ENCODE data around the gene MGAT5. TPM values are rescaled to one million over a fixed set of nuclear protein-coding genes. Genes with fewer than 3 reads are reported as not detected.

Gene MGAT5
- total RNA-seq, 1 donor from 2014 or later = 14.1 TPM

DNA sequence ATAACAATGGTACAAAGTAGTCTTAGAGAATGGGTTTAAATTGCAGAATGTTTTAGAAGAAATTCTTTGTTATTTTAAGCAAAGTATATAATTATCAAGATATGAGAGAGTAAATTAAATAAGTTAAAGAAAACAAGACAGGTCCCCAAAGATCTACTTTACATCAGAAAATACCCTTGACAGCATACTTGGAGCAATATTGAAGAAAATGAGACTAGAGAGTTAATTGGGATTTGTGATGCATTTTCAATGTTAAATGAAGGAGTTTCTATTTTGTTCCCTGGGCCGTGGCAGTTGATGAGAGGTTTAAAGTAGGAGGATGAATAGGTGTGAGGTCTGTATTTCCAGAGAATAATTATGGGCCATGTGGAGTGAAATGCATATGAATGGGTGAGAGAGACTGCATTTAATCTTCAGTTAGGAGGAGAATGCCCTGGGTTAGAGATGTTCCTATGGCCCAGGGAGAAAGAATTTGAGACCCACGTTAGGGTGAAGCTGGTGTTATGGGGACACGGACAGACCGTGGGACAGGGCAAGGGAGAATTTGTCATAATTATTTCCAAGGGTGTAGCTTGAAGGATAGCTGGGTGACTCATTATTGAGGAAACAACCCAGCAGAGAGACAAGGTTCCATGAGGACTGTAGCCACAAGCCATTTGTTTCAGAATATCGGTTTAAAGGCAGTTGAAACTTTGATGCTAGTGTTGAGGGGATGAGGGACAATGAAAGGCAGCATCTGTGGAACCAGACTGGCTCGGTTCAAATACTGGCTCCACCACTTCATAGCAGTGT, 22.7 kb downstream of the MGAT5 start:
- Mint-ChIP-seq H3K27me3 (ENCODE audit: low read depth) (peaks cover 51% of the 10 kb centered on the region), H3K9me3 (no peaks in the 10 kb centered on the region), H3K36me3 (ENCODE audit: low read depth) (peaks cover 4% of the 10 kb centered on the region), H3K27ac (no peak overlapping the region), H3K4me3 (ENCODE audit: low read depth) (no peak overlapping the region), H3K4me1 (ENCODE audit: low read depth) (peaks cover 5% of the 10 kb centered on the region)
- intact Hi-C loops (cut with micrococcal nuclease) = no loop called here
- no peak for DNase-seq (ENCODE audit: low spot score)

DNA sequence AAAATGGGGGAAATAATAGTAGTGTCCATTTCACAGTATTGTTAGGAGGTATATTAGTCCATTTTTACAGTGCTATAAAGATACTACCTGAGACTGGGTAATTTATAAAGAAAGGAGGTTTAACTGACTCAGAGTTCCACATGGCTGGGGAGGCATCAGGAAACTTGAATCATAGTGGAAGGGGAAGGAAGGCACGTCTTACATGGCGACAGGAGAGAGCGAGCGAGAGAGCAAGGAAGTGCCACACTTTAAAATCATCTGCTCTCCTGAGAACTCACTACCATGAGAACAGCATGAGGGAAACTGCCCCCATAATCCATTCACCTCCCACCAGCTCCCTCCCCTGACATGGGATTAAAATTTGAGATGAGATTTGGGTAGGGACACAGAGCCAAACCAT, 23.4 kb downstream of the MGAT5 start:
- no peak for DNase-seq (ENCODE audit: low spot score)
- intact Hi-C loops (cut with micrococcal nuclease) = no loop called here
- Mint-ChIP-seq H3K36me3 (ENCODE audit: low read depth) (no peaks in the 10 kb centered on the region), H3K4me3 (ENCODE audit: low read depth) (no peak overlapping the region), H3K27me3 (ENCODE audit: low read depth) (peaks cover 46% of the 10 kb centered on the region), H3K4me1 (ENCODE audit: low read depth) (peaks cover 7% of the 10 kb centered on the region), H3K27ac (no peak overlapping the region), H3K9me3 (no peaks in the 10 kb centered on the region)

DNA sequence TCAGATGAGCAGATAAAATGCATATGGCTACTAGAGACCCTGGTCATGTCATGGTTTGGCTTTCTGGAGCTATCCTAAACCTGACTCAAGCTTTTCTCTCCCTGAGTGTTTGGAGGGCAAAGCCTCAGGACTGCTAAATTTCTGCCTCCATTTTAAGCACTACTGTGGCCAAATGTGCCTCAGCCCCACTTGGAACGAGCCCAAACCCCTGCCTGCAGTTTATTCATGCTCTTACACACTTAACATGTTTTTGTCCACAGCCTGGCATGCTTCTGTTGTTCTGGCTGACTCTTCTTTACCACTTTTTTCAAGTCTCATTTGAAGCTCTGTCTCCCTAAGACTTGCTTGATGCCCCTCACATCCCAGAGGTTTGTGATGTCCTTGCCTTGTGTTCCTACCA, 24.7 kb downstream of the MGAT5 start:
- Mint-ChIP-seq H3K9me3 (no peaks in the 10 kb centered on the region), H3K27ac (no peak overlapping the region), H3K36me3 (ENCODE audit: low read depth) (no peaks in the 10 kb centered on the region), H3K4me3 (ENCODE audit: low read depth) (no peak overlapping the region), H3K27me3 (ENCODE audit: low read depth) (peaks cover 45% of the 10 kb centered on the region), H3K4me1 (ENCODE audit: low read depth) (peaks cover 19% of the 10 kb centered on the region)
- no peak for DNase-seq (ENCODE audit: low spot score)
- intact Hi-C loops (cut with micrococcal nuclease) = no loop called here

DNA sequence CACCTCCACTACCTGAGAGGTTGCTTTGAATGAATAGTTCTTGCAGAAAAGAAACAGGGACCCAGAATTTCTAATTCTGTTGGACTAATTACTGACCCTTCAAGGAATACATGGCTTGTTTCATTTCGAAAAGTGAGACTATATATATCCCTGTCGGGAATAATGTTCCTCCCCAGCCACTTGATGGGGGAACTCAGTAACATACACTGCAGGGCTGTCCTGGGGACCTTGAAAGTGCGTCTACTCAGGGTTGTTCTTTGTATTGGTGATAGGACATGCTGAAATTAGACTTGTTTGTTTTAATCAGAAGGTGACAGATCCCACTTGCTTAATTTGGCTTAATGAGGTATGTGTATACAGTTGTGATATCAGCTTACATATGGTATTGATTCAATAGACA, 25.5 kb downstream of the MGAT5 start:
- Mint-ChIP-seq H3K36me3 (ENCODE audit: low read depth) (no peaks in the 10 kb centered on the region), H3K27me3 (ENCODE audit: low read depth) (peaks cover 43% of the 10 kb centered on the region), H3K27ac (no peak overlapping the region), H3K4me1 (ENCODE audit: low read depth) (peaks cover 24% of the 10 kb centered on the region), H3K4me3 (ENCODE audit: low read depth) (no peak overlapping the region), H3K9me3 (no peaks in the 10 kb centered on the region)
- DNase-seq (ENCODE audit: low spot score) = no peak
- intact Hi-C loops (cut with micrococcal nuclease) = no loop called here

DNA sequence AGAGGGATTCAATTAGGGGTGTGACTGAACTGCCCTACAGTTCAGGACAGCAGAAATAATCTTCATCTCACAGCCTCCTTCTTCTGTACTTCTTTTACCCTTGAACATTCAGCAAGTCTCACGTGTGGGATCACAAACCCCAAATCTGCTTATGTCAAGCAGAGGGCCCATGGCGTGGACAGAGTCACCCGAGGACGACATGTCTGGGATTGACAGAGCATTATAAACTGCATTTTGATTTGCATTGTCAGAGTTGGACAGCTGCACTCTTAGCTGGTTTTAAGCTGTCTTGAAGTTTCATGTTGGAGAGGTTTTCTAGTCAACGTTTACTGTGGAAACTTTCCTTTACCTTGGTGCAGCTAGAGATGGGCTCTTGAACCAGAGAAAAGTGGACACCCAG, 26.4 kb downstream of the MGAT5 start:
- peaks cover 40% of the 10 kb centered on the region for H3K27me3 Mint-ChIP-seq (ENCODE audit: low read depth)
- H3K4me1 Mint-ChIP-seq (ENCODE audit: low read depth) = peaks cover 24% of the 10 kb centered on the region
- DNase-seq (ENCODE audit: low spot score) = no peak
- no peaks in the 10 kb centered on the region for H3K36me3 Mint-ChIP-seq (ENCODE audit: low read depth)
- intact Hi-C loops (cut with micrococcal nuclease) = no loop called here
- no peaks in the 10 kb centered on the region for H3K9me3 Mint-ChIP-seq
- no peak overlapping the region for H3K4me3 Mint-ChIP-seq (ENCODE audit: low read depth)
- H3K27ac Mint-ChIP-seq = no peak overlapping the region

DNA sequence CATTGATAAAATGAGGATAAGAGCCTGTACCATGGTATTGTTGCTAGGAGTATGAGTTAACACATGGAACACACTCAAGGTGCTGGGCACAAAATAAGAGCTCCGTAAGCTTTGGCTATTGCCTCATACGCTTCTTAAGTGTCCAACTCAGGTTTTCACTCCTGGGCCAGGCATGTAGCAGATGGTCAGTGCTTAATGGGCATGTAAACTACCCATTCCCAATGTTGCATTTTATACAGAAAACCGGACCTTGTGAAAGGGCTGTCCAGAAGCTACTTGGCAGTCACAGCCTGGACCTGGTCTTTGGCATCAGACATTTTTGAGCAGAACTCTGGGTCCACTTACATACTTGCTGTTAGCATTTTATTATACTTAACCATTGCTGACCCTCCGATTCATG, 26.9 kb downstream of the MGAT5 start:
- Mint-ChIP-seq H3K4me3 (ENCODE audit: low read depth) (no peak overlapping the region), H3K27ac (no peak overlapping the region), H3K4me1 (ENCODE audit: low read depth) (peaks cover 24% of the 10 kb centered on the region), H3K9me3 (no peaks in the 10 kb centered on the region), H3K36me3 (ENCODE audit: low read depth) (no peaks in the 10 kb centered on the region), H3K27me3 (ENCODE audit: low read depth) (peaks cover 41% of the 10 kb centered on the region)
- intact Hi-C loops (cut with micrococcal nuclease) = no loop called here
- DNase-seq (ENCODE audit: low spot score) = no peak

DNA sequence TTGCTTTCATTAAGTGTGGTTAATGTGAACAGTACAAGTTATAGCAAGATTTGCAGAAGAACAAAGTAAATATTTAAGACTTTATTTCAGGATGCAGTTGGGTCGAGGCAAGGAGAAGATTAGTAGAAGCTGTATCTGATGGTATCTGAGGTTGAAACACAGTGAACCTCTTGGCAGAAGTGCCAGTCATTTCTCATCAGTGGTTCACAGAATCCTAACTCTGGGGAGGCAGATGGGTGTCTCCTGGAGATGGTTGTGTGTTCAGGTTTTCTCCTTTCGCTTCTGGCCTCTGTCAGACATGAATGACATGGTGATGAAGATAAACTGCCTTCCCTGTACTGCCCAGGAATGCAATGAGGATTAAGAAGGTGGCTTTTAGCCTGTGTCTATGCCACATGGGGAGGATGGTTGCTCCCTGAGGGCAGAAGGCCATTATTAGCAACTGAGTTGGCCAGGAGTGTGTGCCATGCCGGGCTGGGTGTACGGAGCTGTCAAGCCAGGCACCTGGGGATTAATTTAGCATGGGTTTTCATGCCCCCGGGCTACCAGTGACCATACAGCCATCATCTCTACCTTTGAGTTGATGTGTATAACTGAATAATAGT, 28.0 kb downstream of the MGAT5 start:
- Mint-ChIP-seq H3K36me3 (ENCODE audit: low read depth) (no peaks in the 10 kb centered on the region), H3K27ac (no peak overlapping the region), H3K4me1 (ENCODE audit: low read depth) (peaks cover 25% of the 10 kb centered on the region), H3K4me3 (ENCODE audit: low read depth) (no peak overlapping the region), H3K9me3 (no peaks in the 10 kb centered on the region), H3K27me3 (ENCODE audit: low read depth) (peaks cover 43% of the 10 kb centered on the region)
- intact Hi-C loops (cut with micrococcal nuclease) = no loop called here
- DNase-seq (ENCODE audit: low spot score) = no peak

DNA sequence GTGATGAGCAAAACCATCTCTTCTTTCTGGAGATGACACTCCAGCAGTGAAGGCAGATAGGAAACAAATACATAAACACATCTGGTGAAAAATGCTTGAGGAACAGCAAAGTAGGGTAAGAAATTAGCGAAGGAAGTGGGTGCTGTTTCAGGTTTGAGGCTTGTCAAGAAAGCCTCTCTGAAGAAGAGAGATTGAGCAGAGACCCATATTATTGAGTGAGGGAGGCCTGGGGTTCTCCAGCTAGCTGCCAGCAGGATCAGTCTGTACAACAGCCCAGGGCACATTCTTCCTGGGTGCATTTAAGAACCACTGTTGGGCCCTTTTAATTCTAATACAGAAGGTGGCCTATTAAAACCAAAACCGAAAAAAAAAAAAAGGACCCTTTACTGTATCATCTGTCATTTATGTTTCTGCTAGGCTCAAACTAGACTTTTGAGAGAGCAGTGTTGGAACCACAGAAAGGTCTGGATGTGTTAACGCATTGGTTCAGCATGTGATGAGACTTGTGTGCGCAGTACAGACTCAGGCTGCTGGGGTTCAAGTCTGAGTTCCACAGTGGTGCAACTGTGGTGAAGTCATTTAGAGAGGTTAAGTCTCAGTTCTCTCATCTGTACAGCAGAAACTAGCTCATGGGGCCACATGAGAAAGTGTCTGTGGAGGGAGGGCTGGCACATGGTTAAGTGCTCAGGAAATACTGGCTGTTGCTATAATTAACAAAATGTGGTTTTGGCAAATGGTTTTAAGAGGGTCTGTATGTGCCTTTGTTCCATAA, 28.9 kb downstream of the MGAT5 start:
- intact Hi-C loops (cut with micrococcal nuclease) = loop anchor here (1.0 kb wide), 1 partner anchor 33 kb away; no protein-coding TSS in a partner anchor
- Mint-ChIP-seq H3K4me3 (ENCODE audit: low read depth) (no peak overlapping the region), H3K27me3 (ENCODE audit: low read depth) (peaks cover 41% of the 10 kb centered on the region), H3K36me3 (ENCODE audit: low read depth) (no peaks in the 10 kb centered on the region), H3K27ac (peak overlapping the region; percentile 43), H3K4me1 (ENCODE audit: low read depth) (peaks cover 25% of the 10 kb centered on the region), H3K9me3 (no peaks in the 10 kb centered on the region)
- DNase-seq (ENCODE audit: low spot score) = no peak

DNA sequence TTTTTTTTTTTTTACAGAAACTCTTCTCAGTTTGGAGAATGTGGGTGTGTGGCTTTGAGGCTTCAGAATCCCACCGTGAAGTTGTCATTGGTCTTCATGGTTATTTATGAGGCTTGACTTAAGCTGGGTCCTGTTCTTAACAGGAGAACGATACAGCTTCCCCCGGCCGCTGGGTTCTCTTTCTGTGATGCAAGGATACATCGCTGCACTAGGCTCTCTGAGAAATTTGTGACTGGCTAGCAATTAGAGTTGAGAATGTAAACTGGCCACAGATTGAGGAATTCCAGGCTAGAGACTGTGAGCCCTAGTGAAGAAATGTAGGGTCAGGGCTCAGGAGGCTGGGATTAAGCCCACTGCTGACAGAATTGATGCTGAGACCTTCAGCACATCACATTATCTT, 29.8 kb downstream of the MGAT5 start:
- intact Hi-C loops (cut with micrococcal nuclease) = loop anchor here (1.0 kb wide), 1 partner anchor 33 kb away; no protein-coding TSS in a partner anchor
- Mint-ChIP-seq H3K4me1 (ENCODE audit: low read depth) (peaks cover 25% of the 10 kb centered on the region), H3K9me3 (no peaks in the 10 kb centered on the region), H3K27me3 (ENCODE audit: low read depth) (peaks cover 39% of the 10 kb centered on the region), H3K4me3 (ENCODE audit: low read depth) (no peak overlapping the region), H3K27ac (no peak overlapping the region), H3K36me3 (ENCODE audit: low read depth) (no peaks in the 10 kb centered on the region)
- DNase-seq (ENCODE audit: low spot score) = no peak

DNA sequence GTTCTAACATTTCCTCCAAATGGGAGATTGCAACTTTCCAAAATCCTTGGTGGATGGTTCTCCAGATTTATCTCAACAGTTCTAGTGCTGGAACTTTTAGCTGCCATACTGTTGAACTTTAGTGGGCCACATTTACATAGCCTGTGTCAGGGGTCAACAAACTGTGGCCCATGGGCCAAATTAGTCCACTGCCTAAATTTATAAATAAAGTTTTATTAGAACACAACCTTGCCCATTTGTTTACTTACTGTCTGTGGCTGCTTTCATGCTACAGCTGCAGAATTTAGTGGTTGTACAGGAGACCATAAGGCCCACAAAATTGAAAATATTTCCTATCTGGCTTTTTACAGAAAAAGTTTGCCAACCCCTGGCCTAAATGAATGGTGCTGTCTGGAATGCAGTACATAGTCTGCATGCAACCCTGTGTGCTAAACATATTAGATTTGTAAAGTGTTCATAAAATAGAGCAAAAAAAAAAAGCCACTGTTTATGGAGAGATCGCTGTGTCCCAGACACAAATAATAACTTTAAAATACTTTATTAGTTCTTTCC, 30.3 kb downstream of the MGAT5 start:
- H3K27me3 Mint-ChIP-seq (ENCODE audit: low read depth) = peaks cover 35% of the 10 kb centered on the region
- intact Hi-C loops (cut with micrococcal nuclease) = no loop called here
- no peak overlapping the region for H3K27ac Mint-ChIP-seq
- H3K4me3 Mint-ChIP-seq (ENCODE audit: low read depth) = no peak overlapping the region
- no peak for DNase-seq (ENCODE audit: low spot score)
- H3K36me3 Mint-ChIP-seq (ENCODE audit: low read depth) = no peaks in the 10 kb centered on the region
- peaks cover 25% of the 10 kb centered on the region for H3K4me1 Mint-ChIP-seq (ENCODE audit: low read depth)
- no peaks in the 10 kb centered on the region for H3K9me3 Mint-ChIP-seq

DNA sequence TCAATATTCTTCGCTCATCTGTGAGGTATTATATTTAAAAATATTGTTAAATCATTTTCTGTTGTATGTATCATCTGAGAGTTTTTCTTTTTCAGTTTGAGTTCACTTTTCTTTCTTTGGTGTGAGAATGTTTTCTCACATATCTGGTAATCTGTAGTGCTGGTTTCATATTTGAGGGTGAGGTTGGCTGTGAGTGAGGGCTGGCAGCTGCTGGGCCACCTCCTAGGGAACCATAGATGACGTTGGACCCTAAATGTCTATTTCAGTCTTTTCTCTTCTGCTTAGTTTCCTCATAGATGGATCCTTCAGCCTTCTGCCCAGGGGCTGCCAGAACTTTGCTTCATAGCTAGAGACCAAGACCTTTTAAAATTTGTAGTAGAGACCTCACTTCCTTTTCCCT, 33.5 kb downstream of the MGAT5 start:
- intact Hi-C loops (cut with micrococcal nuclease) = loop anchor here (1.0 to 5.0 kb wide), 2 partner anchors 37 to 70 kb away; no protein-coding TSS in a partner anchor
- no peak overlapping the region for H3K27ac Mint-ChIP-seq
- peaks cover 19% of the 10 kb centered on the region for H3K27me3 Mint-ChIP-seq (ENCODE audit: low read depth)
- DNase-seq (ENCODE audit: low spot score) = no peak
- H3K4me3 Mint-ChIP-seq (ENCODE audit: low read depth) = no peak overlapping the region
- no peaks in the 10 kb centered on the region for H3K36me3 Mint-ChIP-seq (ENCODE audit: low read depth)
- no peaks in the 10 kb centered on the region for H3K9me3 Mint-ChIP-seq
- peaks cover 17% of the 10 kb centered on the region for H3K4me1 Mint-ChIP-seq (ENCODE audit: low read depth)

DNA sequence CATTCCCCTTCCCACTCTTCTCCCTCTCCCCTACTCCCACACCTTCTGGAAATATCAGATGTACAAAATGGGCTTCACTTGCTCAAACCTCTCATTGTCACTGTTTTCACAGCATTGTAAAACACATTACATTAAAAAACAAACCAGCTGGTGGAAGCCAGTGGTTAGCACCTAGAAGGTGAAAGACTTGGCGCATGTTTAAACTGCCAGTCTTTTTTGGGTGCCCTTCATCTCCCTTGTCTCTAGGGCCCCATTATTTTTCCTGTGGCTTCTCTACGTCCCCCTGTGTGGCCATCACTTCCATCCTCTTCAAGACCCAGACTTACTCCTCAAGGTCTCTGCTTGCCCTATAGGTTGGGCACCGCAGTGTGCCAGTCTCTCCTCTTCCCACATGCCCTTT, 34.9 kb downstream of the MGAT5 start:
- H3K36me3 Mint-ChIP-seq (ENCODE audit: low read depth) = no peaks in the 10 kb centered on the region
- DNase-seq (ENCODE audit: low spot score) = no peak
- H3K4me1 Mint-ChIP-seq (ENCODE audit: low read depth) = peaks cover 7% of the 10 kb centered on the region
- no peak overlapping the region for H3K4me3 Mint-ChIP-seq (ENCODE audit: low read depth)
- H3K9me3 Mint-ChIP-seq = no peaks in the 10 kb centered on the region
- intact Hi-C loops (cut with micrococcal nuclease) = loop anchor here (5.0 kb wide), 1 partner anchor 72 kb away; no protein-coding TSS in a partner anchor
- H3K27ac Mint-ChIP-seq = no peak overlapping the region
- H3K27me3 Mint-ChIP-seq (ENCODE audit: low read depth) = peaks cover 22% of the 10 kb centered on the region

Data from activated T-helper 2 cell treated with anti-CD3 and anti-CD28 coated beads, Interferon-gamma antibody, Interleukin-2, Interleukin-4, amounts not matched to agents 10 μg/mL and 5 μg/mL and 100 μg/mL, durations not matched to agents 14 hours and 24 hours and 36 hours (primary cell).